Mammary epithelial cell (primary cell): Measurements from ENCODE around the gene CRNN.

Experiments
- CTCF ChIP-seq, 2 donors: IDR thresholded peaks in 1 of 2; conservative IDR thresholded peaks in 1 of 2; 2 replicates each; pipeline ENCODE4 v1.5.1; 2011 to 2012; ENCODE audit warnings: inconsistent platforms in 2 of 2, low read length in 2 of 2, mild to moderate bottlenecking in 2 of 2, control low read depth in 1 of 2, low read depth in 1 of 2; ENCODE audit not compliant: insufficient read depth in 1 of 2; ENCODE audit errors: extremely low read depth in 1 of 2
- EZH2 ChIP-seq: IDR thresholded peaks from 2 replicates; pipeline ENCODE4 v1.6.1; 2012; ENCODE audit warnings: low read length, inconsistent platforms, borderline replicate concordance

- TF ChIP-seq CTCF (conservative IDR thresholded peaks at IDR 0.05 in 1 of 2, IDR thresholded peaks at IDR 0.05 in 1 of 2; ENCODE audit: extremely low read depth in 1 of 2, insufficient read depth in 1 of 2, low read depth in 1 of 2, low read length in 2 of 2): no peak
- TF ChIP-seq EZH2: no peak
These were observed 46.6 kb downstream of the CRNN start for GRCh38 chr1:152367436-152367835.
